Panc1 (cell line): ENCODE results near the gene FAM163B. TPM values are rescaled to one million over a fixed set of nuclear protein-coding genes. Genes with fewer than 3 reads are reported as not detected.

Experiments
- ATAC-seq: fragments of 200-7000 bp; cut with Tn5 transposase; 2 replicates; pipeline ENCODE4 v1.9.1; 2020; ENCODE audit warnings: mild to moderate bottlenecking, moderate library complexity
- BruUV-seq: library from RNA; stranded (reverse); fragments of 400-500 nt; replicated peaks from 2 replicates; lab custom pipeline; 2021; lab: Mats Ljungman, UMichigan
- CTCF ChIA-PET: fragments of 300-600 bp; sonication (Branson Sonifier 250); formaldehyde crosslinking; loops from one replicate; lab custom pipeline; 2022; ENCODE audit warnings: antibody characterized with exemption; lab: Charles Lee
- POLR2A ChIA-PET: fragments of 300-600 bp; sonication (Branson Sonifier 250); formaldehyde crosslinking; loops from one replicate; lab custom pipeline; 2022; ENCODE audit warnings: antibody characterized with exemption; lab: Charles Lee
- DNase-seq: peaks from one replicate; pipeline ENCODE4 v3.0.0-alpha.2; 2010; ENCODE audit warnings: low read depth, low spot score
- H3K27ac ChIP-seq: 2 replicates; pipeline ENCODE4 v1.5.1; 2011; ENCODE audit warnings: mild to moderate bottlenecking, low read length, inconsistent platforms
- H3K27me3 ChIP-seq: fragments of 200-500 bp; sonication (Bioruptor generic); 2 replicates; pipeline ENCODE4 v1.6.0; 2014; ENCODE audit warnings: low read length, inconsistent platforms; ENCODE audit not compliant: control insufficient read depth, insufficient read depth
- H3K36me3 ChIP-seq: fragments of 200-500 bp; sonication (Bioruptor generic); 2 replicates; pipeline ENCODE4 v1.5.1; 2014; ENCODE audit warnings: inconsistent platforms, mild to moderate bottlenecking, low read length, moderate library complexity; ENCODE audit not compliant: control insufficient read depth, insufficient read depth
- H3K4me1 ChIP-seq: 2 replicates; pipeline ENCODE4 v1.5.1; 2011; ENCODE audit warnings: inconsistent platforms, mild to moderate bottlenecking, low read length, moderate library complexity; ENCODE audit not compliant: control insufficient read depth, insufficient read depth
- H3K4me3 ChIP-seq, 2 experiments: 2 replicates each; pipeline ENCODE4 v1.5.1; 2011 to 2012; ENCODE audit warnings: low read depth in 2 of 2, low read length in 2 of 2, mild to moderate bottlenecking in 2 of 2, inconsistent platforms in 1 of 2, moderate library complexity in 1 of 2
- H3K9me3 ChIP-seq: fragments of 200-500 bp; sonication (Bioruptor generic); 2 replicates; pipeline ENCODE4 v1.5.1; 2014; ENCODE audit warnings: low read depth, mild to moderate bottlenecking, inconsistent platforms, low read length, moderate library complexity; ENCODE audit not compliant: control insufficient read depth, insufficient read depth
- CTCF ChIP-seq: fragments of 450-650 bp; IDR thresholded peaks from 2 replicates; pipeline ENCODE4 v1.5.1; 2017; ENCODE audit warnings: mild to moderate bottlenecking
- POLR2AphosphoS5 ChIP-seq: IDR thresholded peaks from 2 replicates; pipeline ENCODE4 v1.6.1; 2012; ENCODE audit warnings: mild to moderate bottlenecking, low read depth, low read length, moderate library complexity
- REST ChIP-seq, 2 experiments: IDR thresholded peaks; 2 replicates each; pipeline ENCODE4 v1.6.1; 2011 to 2012; ENCODE audit warnings: low read depth in 2 of 2, control low read depth in 1 of 2, low read length in 1 of 2, mild to moderate bottlenecking in 1 of 2, moderate library complexity in 1 of 2; ENCODE audit not compliant: insufficient read depth in 1 of 2
- SIN3A ChIP-seq: IDR thresholded peaks from 2 replicates; pipeline ENCODE4 v1.6.1; 2012; ENCODE audit warnings: low read depth, mild to moderate bottlenecking, low read length, moderate library complexity, borderline replicate concordance; ENCODE audit not compliant: insufficient read depth
- TCF7L2 ChIP-seq: IDR thresholded peaks from 2 replicates; pipeline ENCODE4 v1.6.1; 2011; ENCODE audit warnings: mild to moderate bottlenecking, low read depth, low read length, inconsistent platforms
- in situ Hi-C: cut with HindIII; loops from 2 replicates; pipeline ENCODE4 v1.10.0; 2016; ENCODE audit warnings: low sequenced_read_pairs, low pct_unique_long_range_greater_than_20kb
- intact Hi-C: fragments of 100-400 bp; cut with micrococcal nuclease; formaldehyde crosslinking; loops from one replicate; pipeline ENCODE4 v1.10.0; 2022; ENCODE audit not compliant: unreplicated experiment
- total RNA-seq: library from RNA; stranded (reverse); gene quantifications from one replicate; pipeline ENCODE4 v1.2.1, GENCODE V29; 2021; ENCODE audit not compliant: unreplicated experiment

Gene FAM163B
- total RNA-seq, 1 experiment from 2014 or later: not detected

DNA sequence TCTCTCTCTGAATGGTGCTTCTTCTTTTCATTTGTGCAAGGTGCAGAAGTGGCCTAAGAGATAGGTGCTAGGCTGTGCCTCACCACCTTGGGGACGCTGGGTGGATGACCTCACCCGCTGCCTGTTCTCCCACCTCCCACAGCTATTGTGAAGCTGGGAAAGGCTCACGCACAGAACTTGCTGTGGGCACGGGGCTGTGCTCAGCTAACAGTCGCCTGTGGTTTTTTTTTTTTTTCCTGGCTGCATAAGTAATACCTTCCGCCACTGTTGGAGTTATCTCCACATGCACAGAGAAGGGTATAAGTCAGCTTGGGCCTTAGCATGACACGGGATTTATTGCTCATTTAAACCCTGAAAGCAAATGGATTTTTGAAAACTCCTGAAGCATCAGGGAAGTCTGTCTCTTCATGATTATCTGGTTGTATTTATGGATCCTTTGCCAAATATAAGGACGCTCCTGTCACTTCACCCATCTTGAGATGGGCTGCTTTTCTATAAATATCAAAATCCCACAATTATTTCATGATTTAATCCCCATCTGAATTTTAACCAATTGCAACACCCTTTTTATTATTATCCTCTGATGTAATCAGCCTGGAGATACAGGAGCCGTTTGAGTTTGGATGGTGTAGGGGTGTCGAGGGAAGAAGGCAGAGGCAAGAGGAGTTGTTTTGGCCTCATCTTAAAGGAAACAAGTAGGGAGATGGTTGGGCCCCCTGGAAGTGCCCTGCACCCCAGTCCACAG lies 36.0 kb upstream of the FAM163B start:
- ChIA-PET CTCF (no interaction called here), POLR2A (no interaction called here)
- DNase-seq: no peak
- TF ChIP-seq POLR2AphosphoS5 (no peak), CTCF (no peak), TCF7L2 (no peak), REST (IDR thresholded peaks at IDR 0.05; ENCODE audit: insufficient read depth in 1 of 2, low read depth in 2 of 2, low read length in 1 of 2) (no peak), SIN3A (no peak)
- no peaks in the 10 kb centered on the region; the same call in 1 of the 2 replicates for H3K27me3 ChIP-seq
- ATAC-seq: no peak
- intact Hi-C loops: no loop called here
- BruUV-seq: no TSS peak
- H3K4me3 ChIP-seq: no peak overlapping the region
- in situ Hi-C loops: no loop called here
- H3K27ac ChIP-seq: no peak overlapping the region
- H3K4me1 ChIP-seq: no peaks in the 10 kb centered on the region
- H3K9me3 ChIP-seq: no peaks in the 10 kb centered on the region
- H3K36me3 ChIP-seq: no peaks in the 10 kb centered on the region

DNA sequence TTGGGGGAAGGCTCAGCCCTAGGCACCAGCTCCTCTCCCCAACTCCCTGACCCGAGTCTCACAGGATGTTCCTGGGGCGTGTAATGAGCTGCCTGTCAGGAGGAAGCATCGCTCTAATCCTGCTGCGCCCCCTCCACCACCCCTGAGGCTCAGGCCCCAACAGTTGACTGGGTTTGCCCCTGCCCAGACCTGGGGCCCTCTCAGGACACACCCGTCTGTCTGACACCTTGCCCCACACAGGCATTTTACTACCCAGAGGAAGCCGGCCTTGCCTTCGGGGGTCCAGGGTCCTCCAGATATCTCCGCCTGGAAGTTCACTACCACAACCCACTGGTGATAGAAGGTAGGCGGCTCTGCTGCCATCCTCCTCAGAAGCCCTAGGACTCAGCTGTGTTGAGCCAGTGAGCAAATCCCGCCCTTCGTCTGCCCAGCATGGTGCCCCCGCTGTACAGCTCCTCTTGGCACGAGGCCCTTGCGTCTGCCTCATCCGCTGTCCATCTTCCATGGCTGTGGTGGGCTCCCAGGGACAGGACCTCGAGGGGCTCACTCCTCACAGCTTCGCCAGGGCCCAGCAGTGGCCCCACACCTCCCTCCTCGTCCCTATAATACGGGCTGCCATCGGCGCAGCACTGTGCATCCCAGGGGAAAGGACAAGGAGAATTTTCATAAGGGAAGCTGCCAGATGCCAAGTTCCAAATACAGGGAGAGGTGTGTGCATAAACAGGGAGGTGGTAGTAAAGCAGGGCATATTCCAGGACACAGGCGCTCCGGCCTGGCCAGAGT lies 35.0 kb upstream of the FAM163B start:
- DNase-seq: no peak
- no peaks in the 10 kb centered on the region for H3K9me3 ChIP-seq
- H3K4me1 ChIP-seq: no peaks in the 10 kb centered on the region
- BruUV-seq: no TSS peak
- H3K27ac ChIP-seq: no peak overlapping the region
- H3K36me3 ChIP-seq: no peaks in the 10 kb centered on the region
- H3K27me3 ChIP-seq: no peaks in the 10 kb centered on the region
- POLR2A ChIA-PET: no interaction called here
- ATAC-seq: no peak
- no peak for TF ChIP-seq TCF7L2
- no peak for TF ChIP-seq CTCF
- no peak for TF ChIP-seq REST (IDR thresholded peaks at IDR 0.05; ENCODE audit: insufficient read depth in 1 of 2, low read depth in 2 of 2, low read length in 1 of 2)
- TF ChIP-seq POLR2AphosphoS5: no peak
- no peak for TF ChIP-seq SIN3A
- intact Hi-C loops: no loop called here
- in situ Hi-C loops: no loop called here
- no peak overlapping the region for H3K4me3 ChIP-seq
- CTCF ChIA-PET: no interaction called here
